HCT116 (cell line): Measurements from ENCODE around the gene ITGA4. TPM values are rescaled to one million over a fixed set of nuclear protein-coding genes. Genes with fewer than 3 reads are reported as not detected.

Source experiments
- ATAC-seq: fragments of 200-7000 bp; cut with Tn5 transposase; 2 replicates; pipeline ENCODE4 v1.9.1; 2020; ENCODE audit warnings: mild to moderate bottlenecking, moderate library complexity
- BruUV-seq: library from RNA; stranded (reverse); fragments of 400-500 nt; replicated peaks from 2 replicates; lab custom pipeline; 2021; lab: Mats Ljungman, UMichigan
- CTCF ChIA-PET: fragments of 300-600 bp; sonication (Branson Sonifier 250); formaldehyde crosslinking; loops from one replicate; lab custom pipeline; 2021; ENCODE audit warnings: antibody characterized with exemption; lab: Charles Lee
- POLR2A ChIA-PET: fragments of 300-600, 350-600 bp; sonication (Branson Sonifier 250); formaldehyde crosslinking; loops from one replicate; lab custom pipeline; 2021; ENCODE audit warnings: antibody characterized with exemption; lab: Charles Lee
- RAD21 ChIA-PET, 2 experiments: fragments of 300-600 bp; sonication (Branson Sonifier 250); formaldehyde crosslinking; loops; one replicate each; lab custom pipeline; 2023; ENCODE audit warnings: low total read pairs in 2 of 2; ENCODE audit not compliant: uncharacterized antibody in 2 of 2, unreplicated experiment in 2 of 2, low non-redundant PET in 1 of 2; lab: Charles Lee
- DNase-seq: peaks from one replicate; pipeline ENCODE4 v3.0.0-alpha.2; 2010; ENCODE audit warnings: low read depth, low spot score
- H2AFZ ChIP-seq: fragments of 200-600 bp; shearing (Covaris generic), sonication (generic); 2 replicates; pipeline ENCODE4 v1.6.1; 2017; ENCODE audit warnings: low read depth, mixed run types, mixed read lengths, antibody characterized with exemption, low read length; ENCODE audit not compliant: poor library complexity, severe bottlenecking
- H3K27ac ChIP-seq: 2 replicates; pipeline ENCODE4 v1.5.1; 2012; ENCODE audit warnings: low read depth, low read length
- H3K27me3 ChIP-seq: fragments of 200-600 bp; sonication (generic); 2 replicates; pipeline ENCODE4 v1.6.1; 2016; ENCODE audit warnings: mixed run types, low read length, mixed read lengths; ENCODE audit not compliant: insufficient read depth
- H3K36me3 ChIP-seq, 2 experiments: fragments of 200-500 bp in 1 of 2; fragments of 200-600 bp in 1 of 2; sonication (Bioruptor generic) in 1 of 2; sonication (generic) in 1 of 2; 2 replicates each; pipeline versions ENCODE4 v1.5.1 to v1.6.1; 2014 to 2016; ENCODE audit warnings: low read length in 2 of 2, inconsistent platforms in 1 of 2, mixed read lengths in 1 of 2, mixed run types in 1 of 2; ENCODE audit not compliant: insufficient read depth in 2 of 2, control insufficient read depth in 1 of 2
- H3K4me1 ChIP-seq, 2 experiments: fragments of 200-600 bp in 1 of 2; sonication (generic) in 1 of 2; 2 replicates each; pipeline versions ENCODE4 v1.5.1 to v1.6.1; 2012 to 2017; ENCODE audit warnings: low read length in 2 of 2, inconsistent platforms in 1 of 2, mild to moderate bottlenecking in 1 of 2, mixed read lengths in 1 of 2, mixed run types in 1 of 2, moderate library complexity in 1 of 2; ENCODE audit not compliant: insufficient read depth in 2 of 2, control insufficient read depth in 1 of 2
- H3K4me2 ChIP-seq: fragments of 200-600 bp; sonication (generic); 2 replicates; pipeline ENCODE4 v1.6.1; 2017; ENCODE audit warnings: mixed run types, low read length, mixed read lengths
- H3K4me3 ChIP-seq, 2 experiments: fragments of 200-600 bp in 1 of 2; sonication (generic) in 1 of 2; replicated peaks in 1 of 2; 2 replicates each; pipeline ENCODE4 v1.5.1; 2011 to 2016; ENCODE audit warnings: low read length in 2 of 2, control low read depth in 1 of 2, low read depth in 1 of 2, mild to moderate bottlenecking in 1 of 2, mixed read lengths in 1 of 2, mixed run types in 1 of 2
- H3K79me2 ChIP-seq: fragments of 200-600 bp; sonication (generic); 2 replicates; pipeline ENCODE4 v1.6.1; 2017; ENCODE audit warnings: mild to moderate bottlenecking, mixed run types, low read length, moderate library complexity, mixed read lengths; ENCODE audit not compliant: insufficient read depth
- H3K9ac ChIP-seq: fragments of 200-600 bp; sonication (generic); 2 replicates; pipeline ENCODE4 v1.6.1; 2016; ENCODE audit warnings: low read length, mixed read lengths
- H3K9me2 ChIP-seq: fragments of 200-600 bp; sonication (generic), shearing (Covaris generic); 2 replicates; pipeline ENCODE4 v1.6.1; 2017; ENCODE audit warnings: mixed run types, mild to moderate bottlenecking, moderate library complexity; ENCODE audit not compliant: insufficient read depth
- H3K9me3 ChIP-seq, 2 experiments: fragments of 200-500 bp in 1 of 2; fragments of 200-600 bp in 1 of 2; sonication (Bioruptor generic) in 1 of 2; sonication (generic) in 1 of 2; 2 replicates each; pipeline ENCODE4 v1.6.1; 2014 to 2017; ENCODE audit warnings: low read length in 2 of 2, mixed read lengths in 2 of 2, inconsistent platforms in 1 of 2, low read depth in 1 of 2, mild to moderate bottlenecking in 1 of 2, mixed run types in 1 of 2, moderate library complexity in 1 of 2; ENCODE audit not compliant: control insufficient read depth in 1 of 2, insufficient read depth in 1 of 2
- H4K20me1 ChIP-seq: fragments of 200-600 bp; sonication (generic), shearing (Covaris generic); 2 replicates; pipeline ENCODE4 v1.6.1; 2017; ENCODE audit warnings: mixed run types, mild to moderate bottlenecking, moderate library complexity; ENCODE audit not compliant: insufficient read depth
- CTCF ChIP-seq, 3 experiments: fragments of 200-600 bp in 1 of 3; sonication (generic) in 1 of 3; IDR thresholded peaks in 2 of 3; conservative IDR thresholded peaks in 1 of 3; 2 replicates each; pipeline ENCODE4 v1.5.1; 2012 to 2017; ENCODE audit warnings: low read depth in 2 of 3, low read length in 2 of 3, antibody characterized with exemption in 1 of 3, borderline replicate concordance in 1 of 3, control low read depth in 1 of 3, mild to moderate bottlenecking in 1 of 3, mixed read lengths in 1 of 3, mixed run types in 1 of 3, moderate library complexity in 1 of 3; ENCODE audit not compliant: insufficient read depth in 1 of 3
- FOSL1 ChIP-seq: IDR thresholded peaks from 2 replicates; pipeline ENCODE4 v1.6.1; 2012; ENCODE audit warnings: low read depth
- SP1 ChIP-seq: IDR thresholded peaks from 2 replicates; pipeline ENCODE4 v1.6.1; 2012; ENCODE audit warnings: low read depth
- TCF7L2 ChIP-seq: IDR thresholded peaks from 2 replicates; pipeline ENCODE4 v1.7.0; 2011; ENCODE audit warnings: borderline replicate concordance, inconsistent platforms; ENCODE audit not compliant: insufficient read depth, insufficient read length; ENCODE audit errors: extremely low read depth
- intact Hi-C: fragments of 100-400 bp; cut with micrococcal nuclease; formaldehyde crosslinking; loops from 2 replicates; pipeline ENCODE4 v1.10.0; 2022
- total RNA-seq: library from RNA; stranded (reverse); gene quantifications from one replicate; pipeline ENCODE4 v1.2.1, GENCODE V29; 2021; ENCODE audit not compliant: unreplicated experiment
- TF ChIP-seq, protein P1 (sequence below): IDR thresholded peaks from 2 replicates; pipeline ENCODE4 v1.6.1; 2012; ENCODE audit warnings: low read depth

The ITGA4 gene
- total RNA-seq, 1 experiment from 2014 or later, result 0.49 TPM

GRCh38 chr2:181553244-181553643 is 96.1 kb downstream of the ITGA4 start:
- Histone ChIP-seq H3K4me3 (no peak overlapping the region), H3K4me2 (peak overlapping the region; percentile 45), H3K27ac (no peak overlapping the region), H3K36me3 (no peaks in the 10 kb centered on the region), H3K4me1 (peaks cover 6 to 16% of the 10 kb centered on the region in 2 experiments), H3K9me2 (peaks cover 5% of the 10 kb centered on the region; the same call in 1 of the 2 replicates), H3K27me3 (no peaks in the 10 kb centered on the region), H4K20me1 (no peaks in the 10 kb centered on the region), H3K79me2 (no peaks in the 10 kb centered on the region), H3K9ac (no peak overlapping the region), H2AFZ (peak overlapping the region; percentile 94), H3K9me3 (no peaks in the 10 kb centered on the region)
- DNase-seq (no peak), ATAC-seq (peak; percentile 18; the same call in 1 of the 2 replicates)
- ChIA-PET RAD21 (no interaction called here), CTCF (no interaction called here), POLR2A (no interaction called here)
- TF ChIP-seq CTCF (IDR thresholded peaks at IDR 0.05 in 2 of 3, conservative IDR thresholded peaks at IDR 0.05 in 1 of 3; ENCODE audit: borderline replicate concordance in 1 of 3, insufficient read depth in 1 of 3, low read depth in 2 of 3, low read length in 2 of 3) (no peak), TCF7L2 (no peak), FOSL1 (no peak), SP1 (no peak)
- TF ChIP-seq, protein P1, sequence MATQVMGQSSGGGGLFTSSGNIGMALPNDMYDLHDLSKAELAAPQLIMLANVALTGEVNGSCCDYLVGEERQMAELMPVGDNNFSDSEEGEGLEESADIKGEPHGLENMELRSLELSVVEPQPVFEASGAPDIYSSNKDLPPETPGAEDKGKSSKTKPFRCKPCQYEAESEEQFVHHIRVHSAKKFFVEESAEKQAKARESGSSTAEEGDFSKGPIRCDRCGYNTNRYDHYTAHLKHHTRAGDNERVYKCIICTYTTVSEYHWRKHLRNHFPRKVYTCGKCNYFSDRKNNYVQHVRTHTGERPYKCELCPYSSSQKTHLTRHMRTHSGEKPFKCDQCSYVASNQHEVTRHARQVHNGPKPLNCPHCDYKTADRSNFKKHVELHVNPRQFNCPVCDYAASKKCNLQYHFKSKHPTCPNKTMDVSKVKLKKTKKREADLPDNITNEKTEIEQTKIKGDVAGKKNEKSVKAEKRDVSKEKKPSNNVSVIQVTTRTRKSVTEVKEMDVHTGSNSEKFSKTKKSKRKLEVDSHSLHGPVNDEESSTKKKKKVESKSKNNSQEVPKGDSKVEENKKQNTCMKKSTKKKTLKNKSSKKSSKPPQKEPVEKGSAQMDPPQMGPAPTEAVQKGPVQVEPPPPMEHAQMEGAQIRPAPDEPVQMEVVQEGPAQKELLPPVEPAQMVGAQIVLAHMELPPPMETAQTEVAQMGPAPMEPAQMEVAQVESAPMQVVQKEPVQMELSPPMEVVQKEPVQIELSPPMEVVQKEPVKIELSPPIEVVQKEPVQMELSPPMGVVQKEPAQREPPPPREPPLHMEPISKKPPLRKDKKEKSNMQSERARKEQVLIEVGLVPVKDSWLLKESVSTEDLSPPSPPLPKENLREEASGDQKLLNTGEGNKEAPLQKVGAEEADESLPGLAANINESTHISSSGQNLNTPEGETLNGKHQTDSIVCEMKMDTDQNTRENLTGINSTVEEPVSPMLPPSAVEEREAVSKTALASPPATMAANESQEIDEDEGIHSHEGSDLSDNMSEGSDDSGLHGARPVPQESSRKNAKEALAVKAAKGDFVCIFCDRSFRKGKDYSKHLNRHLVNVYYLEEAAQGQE, result no peak
- intact Hi-C loops, result no loop called here
- BruUV-seq, result no TSS peak
